ENCODE data around the gene MMP24.

- TF ChIP-seq CTCF (IDR thresholded peaks at IDR 0.05; ENCODE audit: low read depth, low read length, poor library complexity, severe bottlenecking) (no peak), EZH2phosphoT487 (IDR thresholded peaks at IDR 0.05; ENCODE audit: borderline replicate concordance, low read length) (no peak)
These were observed 11.0 kb downstream of the MMP24 start for GRCh38 chr20:35237486-35237885.

Measured in DOHH2 (cell line).